Midbrain (tissue), 1 donor: ENCODE data around the gene TUBB3.
"Not testable (repeated sequence)": the region's sequence is repeated elsewhere in the genome, so short reads cannot be mapped to it uniquely, and the experiment has no call there.

Experiments used
- DNase-seq: peaks from one replicate; lab custom pipeline; 2025; lab: John Stamatoyannopoulos, UW

Gene TUBB3

GRCh38 chr16:89965447-89966225, 42.5 kb downstream of the TUBB3 start:
- no peak for DNase-seq

- no peak for DNase-seq
These were observed 43.6 kb downstream of the TUBB3 start for GRCh38 chr16:89966756-89967155.

GRCh38 chr16:89967436-89967835, 44.3 kb downstream of the TUBB3 start:
- DNase-seq, result not testable (repeated sequence)

- not testable (repeated sequence) for DNase-seq
These were observed 44.9 kb downstream of the TUBB3 start for GRCh38 chr16:89968074-89968473.

- no peak for DNase-seq
These were observed 46.7 kb downstream of the TUBB3 start for GRCh38 chr16:89969741-89970410.

GRCh38 chr16:89971495-89972243, 48.5 kb downstream of the TUBB3 start:
- no peak for DNase-seq

- peak; percentile 93 for DNase-seq
These were observed 49.4 kb downstream of the TUBB3 start for GRCh38 chr16:89972244-89973234.

- DNase-seq, result no peak
These were observed 50.1 kb downstream of the TUBB3 start for GRCh38 chr16:89973235-89973634.

GRCh38 chr16:89973654-89974335, 50.7 kb downstream of the TUBB3 start:
- no peak for DNase-seq

- DNase-seq, result no peak
These were observed 51.7 kb downstream of the TUBB3 start for GRCh38 chr16:89974870-89975269.

- no peak for DNase-seq
These were observed 58.3 kb downstream of the TUBB3 start for GRCh38 chr16:89981414-89981813.

- DNase-seq, result no peak
These were observed 59.2 kb downstream of the TUBB3 start for GRCh38 chr16:89982318-89982717.

- no peak for DNase-seq
These were observed 60.4 kb downstream of the TUBB3 start for GRCh38 chr16:89983536-89983935.

GRCh38 chr16:89984216-89984615, 61.1 kb downstream of the TUBB3 start:
- no peak for DNase-seq

- DNase-seq, result no peak
These were observed 62.1 kb downstream of the TUBB3 start for GRCh38 chr16:89985219-89985618.
